Hippocampal formation (tissue), 2 donors: ENCODE measurements around the gene SIM1.

Source experiments
- DNase-seq, 2 donors: peaks; one replicate each; lab custom pipeline; 2025; lab: John Stamatoyannopoulos, UW

Gene SIM1, protein sequence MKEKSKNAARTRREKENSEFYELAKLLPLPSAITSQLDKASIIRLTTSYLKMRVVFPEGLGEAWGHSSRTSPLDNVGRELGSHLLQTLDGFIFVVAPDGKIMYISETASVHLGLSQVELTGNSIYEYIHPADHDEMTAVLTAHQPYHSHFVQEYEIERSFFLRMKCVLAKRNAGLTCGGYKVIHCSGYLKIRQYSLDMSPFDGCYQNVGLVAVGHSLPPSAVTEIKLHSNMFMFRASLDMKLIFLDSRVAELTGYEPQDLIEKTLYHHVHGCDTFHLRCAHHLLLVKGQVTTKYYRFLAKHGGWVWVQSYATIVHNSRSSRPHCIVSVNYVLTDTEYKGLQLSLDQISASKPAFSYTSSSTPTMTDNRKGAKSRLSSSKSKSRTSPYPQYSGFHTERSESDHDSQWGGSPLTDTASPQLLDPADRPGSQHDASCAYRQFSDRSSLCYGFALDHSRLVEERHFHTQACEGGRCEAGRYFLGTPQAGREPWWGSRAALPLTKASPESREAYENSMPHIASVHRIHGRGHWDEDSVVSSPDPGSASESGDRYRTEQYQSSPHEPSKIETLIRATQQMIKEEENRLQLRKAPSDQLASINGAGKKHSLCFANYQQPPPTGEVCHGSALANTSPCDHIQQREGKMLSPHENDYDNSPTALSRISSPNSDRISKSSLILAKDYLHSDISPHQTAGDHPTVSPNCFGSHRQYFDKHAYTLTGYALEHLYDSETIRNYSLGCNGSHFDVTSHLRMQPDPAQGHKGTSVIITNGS

DNA sequence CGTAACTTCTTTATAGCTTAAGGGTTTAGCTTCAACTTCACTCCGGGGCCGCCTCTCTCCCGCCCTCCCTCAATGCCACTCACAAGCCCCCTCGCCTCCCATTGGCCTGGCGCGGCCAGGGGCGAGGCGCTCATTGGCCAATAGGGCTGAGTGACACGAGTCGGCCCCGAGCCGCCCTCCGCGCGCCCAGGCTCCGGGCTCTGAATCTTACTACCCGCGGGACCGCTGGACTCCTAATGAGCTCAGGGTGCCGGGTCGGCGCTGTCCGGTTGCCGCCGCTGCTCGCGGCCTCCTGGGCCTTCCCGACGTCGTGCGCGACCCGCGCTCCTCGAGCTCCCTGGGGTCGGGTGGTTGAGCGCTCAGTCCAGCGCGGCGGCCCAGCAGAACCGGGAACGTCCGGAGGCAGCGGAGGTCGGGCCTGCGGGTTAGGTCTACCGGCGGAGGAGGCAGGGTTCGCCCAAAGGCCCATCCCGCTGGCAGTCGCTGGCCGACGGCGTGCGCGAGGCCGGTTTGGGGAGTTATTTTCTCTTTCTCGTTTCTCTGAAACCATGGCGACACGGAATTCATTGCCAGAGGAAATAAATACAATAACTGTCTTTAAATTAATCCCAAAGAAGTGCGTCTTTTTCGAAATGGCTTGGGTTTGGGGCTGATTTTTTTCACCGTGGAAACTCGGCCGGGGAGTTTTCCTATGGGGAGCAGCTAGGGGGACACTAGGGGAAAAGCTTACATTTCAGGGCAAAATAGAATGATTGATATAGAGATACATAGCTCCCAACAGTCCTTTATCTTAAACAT, at the start of gene SIM1:
Gene SIM1, minus strand, starts transcription at position 19 of the 798 bp plus-strand sequence. CDS start 1,453 bp downstream, outside the sequence.
- no peak for DNase-seq

DNA sequence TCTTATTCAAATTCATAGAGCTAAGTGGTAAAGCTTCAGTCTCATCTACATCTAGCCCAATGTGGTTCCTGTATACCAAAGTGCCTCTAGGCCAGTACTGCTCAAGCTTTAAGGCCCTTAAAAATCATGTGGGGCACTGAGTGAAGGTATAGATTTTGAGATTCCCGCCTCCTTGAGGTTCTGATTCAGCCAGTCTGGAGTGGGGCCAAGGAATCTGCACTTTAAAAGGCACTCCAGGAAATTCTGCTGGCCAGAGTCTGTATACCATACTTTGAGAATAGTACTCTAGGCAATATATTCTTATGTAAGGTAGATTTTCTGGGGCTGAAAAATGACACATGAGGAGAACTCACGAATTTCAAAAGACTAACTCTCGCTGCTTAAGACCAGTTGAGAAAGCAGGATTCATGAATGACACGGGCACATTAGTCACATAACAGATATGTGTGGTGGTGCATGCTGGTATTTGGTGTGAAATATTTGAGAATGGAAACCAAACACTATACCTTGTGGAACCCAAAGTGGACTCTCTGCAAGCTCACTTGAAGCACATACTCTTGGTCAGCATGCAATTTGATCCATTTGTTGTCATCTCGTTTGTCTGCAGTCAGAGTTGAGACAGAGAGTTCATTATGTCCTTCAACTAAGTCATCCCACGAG, 47.6 kb upstream of the SIM1 start:
- DNase-seq = no peak

DNA sequence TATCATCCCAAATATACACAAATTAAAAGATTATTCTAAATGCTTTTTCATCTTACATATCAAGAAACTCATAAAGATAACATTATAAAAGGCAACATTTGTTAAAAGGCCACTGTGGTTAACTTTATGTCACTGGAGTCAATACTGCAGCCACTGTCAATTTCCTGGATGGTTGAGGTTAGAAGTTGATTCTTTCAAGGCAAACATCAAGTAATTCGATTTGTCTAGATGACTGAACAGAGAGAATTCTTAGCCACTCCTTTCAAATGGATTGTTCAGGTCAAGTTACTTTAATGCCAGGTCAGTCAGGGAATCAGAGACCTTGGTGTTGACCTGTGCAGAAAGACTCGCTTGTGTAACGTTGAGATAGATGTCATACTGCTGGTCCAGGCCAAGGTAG, 44.4 kb upstream of the SIM1 start:
- DNase-seq = no peak

DNA sequence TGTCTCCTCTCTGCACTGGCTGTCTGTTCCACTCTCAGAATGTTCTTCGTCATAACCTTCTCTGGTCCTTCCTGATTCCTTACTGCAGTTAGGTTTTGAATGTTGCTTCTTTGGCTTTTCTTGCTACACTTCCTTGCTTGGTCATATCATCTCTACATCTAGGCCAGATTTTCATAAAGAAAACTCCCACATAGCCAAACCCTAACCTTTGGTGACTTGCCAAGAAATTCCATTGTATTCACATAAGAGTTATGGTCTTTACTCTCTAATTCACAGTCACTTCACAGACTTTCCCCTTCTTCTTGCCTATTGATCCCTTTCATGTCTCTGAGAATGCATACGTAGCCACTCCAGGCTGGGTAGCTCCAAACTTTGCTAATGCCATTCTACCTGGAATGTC, 41.9 kb upstream of the SIM1 start:
- no peak for DNase-seq

DNA sequence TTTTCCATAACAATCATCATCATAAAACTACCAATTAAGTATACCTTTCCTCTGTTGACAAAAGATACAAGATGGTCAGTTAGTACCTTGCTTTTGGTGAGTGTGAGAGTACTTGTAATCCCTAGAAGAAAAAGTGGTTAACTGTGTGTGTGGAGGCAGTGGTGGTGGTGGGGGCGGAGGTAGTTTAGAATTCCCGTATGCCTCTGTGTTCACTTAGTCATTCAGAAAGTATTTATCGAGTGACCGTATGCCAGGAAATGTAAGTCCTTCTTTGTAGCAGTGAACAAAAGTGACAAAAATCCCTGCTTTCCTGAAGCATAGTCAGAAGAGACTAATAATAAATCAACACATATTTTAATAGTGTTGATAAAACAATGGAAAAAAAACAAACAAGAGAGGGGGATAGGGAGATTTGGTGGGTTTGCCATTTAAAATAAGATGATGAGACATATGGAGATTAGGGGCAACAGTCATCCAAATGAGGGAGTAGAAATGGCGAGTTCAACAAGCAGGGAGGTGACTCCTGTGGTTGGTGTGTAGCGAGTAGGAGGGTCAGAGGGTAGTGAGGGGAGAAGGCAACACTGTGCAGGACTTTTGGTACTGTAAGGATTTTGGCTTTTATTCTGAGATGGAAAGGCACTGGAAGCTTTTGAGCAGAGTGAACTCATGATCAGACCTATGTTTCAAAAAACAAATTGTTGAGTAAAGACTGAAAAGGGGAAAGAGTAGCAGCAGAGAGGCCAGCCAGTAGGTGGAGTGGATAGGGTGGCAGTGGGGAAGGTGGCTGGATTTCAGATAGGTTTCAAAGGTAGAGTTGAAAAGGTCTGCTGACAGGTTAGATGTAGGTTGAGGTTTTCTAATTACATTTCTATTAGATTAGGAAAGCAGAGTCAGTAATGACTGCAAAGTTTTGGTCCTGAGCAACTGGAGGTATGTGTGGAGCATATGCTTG, 40.3 kb upstream of the SIM1 start:
- no peak for DNase-seq

DNA sequence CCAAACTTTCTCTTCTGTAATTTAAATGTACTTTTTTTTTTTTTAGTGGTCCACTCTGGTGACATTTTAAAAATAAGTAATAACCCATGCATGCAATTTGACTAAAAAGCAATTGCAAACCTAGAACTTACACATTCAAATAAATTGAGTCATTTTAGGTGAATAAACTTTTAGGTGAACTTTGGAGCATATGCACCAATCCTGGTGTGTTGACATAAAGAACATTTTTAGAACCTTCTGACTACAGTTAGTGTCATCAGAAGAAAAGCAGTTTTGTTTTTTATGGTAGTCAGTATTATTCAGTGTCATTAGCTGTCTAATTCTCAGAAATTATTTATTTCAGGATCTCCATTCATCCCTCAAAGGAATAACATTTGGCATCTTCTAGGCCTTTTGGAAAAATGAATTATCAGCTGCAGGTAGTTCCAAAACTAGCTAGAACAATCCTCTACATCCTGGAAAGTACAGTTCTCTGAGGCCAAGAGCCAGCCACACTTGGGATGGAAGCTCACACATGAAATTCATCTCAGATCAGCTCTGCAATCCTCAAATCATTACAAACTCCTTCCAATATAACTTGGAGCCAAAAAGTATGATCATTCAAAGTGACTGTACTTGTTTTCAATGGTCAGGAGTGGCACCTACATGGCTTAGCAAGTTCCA, 38.5 kb upstream of the SIM1 start:
- no peak for DNase-seq

DNA sequence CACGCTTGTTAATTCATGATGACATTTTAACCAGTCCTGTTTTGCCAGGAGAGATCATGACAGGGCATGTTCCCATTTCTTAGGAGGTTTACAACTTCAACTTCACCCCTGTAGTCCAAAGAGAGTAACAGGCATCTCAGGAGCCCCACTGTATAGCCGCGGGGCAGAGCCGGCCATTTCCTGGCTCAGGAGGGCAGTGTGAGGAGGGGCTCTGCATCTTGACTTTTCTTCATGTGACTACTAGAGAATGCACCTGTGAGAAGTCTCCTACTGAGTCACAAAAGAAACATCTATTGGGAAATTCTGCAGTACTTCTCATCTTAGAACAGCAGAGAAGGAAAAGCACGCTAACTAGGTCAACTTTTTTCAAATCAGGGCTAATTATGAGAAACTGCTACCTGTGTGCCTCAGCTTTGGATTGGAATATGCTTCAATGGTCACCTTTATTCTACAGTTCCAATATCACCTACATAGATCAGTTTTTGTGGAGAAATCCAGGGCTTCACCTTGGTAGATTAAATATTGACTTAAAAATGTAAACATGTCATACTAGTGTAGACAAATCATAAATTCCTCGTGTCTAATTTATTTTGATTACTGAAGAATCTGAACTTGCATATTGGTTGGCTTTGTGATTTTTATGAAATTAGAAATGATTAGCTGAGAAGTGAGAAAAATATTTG, 28.6 kb upstream of the SIM1 start:
- DNase-seq = no peak

DNA sequence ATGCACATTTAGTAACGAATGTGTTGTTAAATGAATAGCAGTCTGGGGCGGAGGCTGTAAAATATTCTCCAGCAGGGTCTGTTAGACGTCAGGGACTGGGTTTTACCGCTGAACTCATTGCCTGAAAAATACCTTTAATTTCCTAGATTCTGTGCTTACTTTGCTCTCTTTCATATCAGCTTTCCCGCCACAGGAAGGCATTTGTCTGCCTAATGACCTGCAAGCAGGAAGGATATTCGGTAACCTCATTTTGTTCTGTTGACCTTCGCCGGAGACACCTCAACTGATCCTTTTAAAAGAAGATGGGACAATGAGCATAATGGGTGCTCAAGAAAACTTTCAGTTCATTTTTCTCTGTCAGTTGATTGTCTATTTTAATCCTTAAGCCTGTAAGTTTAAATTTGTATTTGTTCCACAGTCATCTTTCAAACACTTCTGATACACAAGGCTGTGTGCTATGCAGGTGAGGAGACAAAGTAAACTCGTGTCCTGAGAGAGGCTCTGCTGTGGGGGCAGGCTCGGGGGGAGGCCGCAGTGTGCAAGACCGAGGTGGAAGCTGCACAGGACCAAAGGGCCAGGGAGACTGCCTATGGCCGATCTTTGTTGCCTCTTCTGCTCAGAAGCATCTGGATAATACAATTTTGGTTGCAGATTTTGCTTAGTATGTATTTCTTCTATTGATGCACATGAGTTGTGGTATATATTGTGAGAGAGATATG, 27.4 kb upstream of the SIM1 start:
- no peak for DNase-seq

DNA sequence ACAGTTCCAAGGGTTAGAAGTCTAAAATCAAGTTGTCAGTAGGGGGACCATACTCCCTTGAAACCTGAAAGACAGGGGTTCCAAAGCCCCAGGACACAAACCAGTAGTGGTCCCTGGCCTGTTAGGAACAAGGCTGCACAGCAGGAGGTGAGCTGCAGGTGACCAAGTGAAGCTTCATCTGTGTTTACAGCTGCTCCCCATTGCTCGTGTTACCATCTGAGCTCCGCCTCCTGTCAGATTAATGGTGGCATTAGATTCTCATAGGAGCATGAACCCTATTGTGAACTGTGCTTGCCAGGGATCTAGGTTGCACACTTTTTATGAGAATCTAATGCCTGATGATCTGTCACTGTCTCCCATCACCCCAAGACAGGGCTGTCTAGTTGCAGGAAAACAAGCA, 25.3 kb upstream of the SIM1 start:
- no peak for DNase-seq

DNA sequence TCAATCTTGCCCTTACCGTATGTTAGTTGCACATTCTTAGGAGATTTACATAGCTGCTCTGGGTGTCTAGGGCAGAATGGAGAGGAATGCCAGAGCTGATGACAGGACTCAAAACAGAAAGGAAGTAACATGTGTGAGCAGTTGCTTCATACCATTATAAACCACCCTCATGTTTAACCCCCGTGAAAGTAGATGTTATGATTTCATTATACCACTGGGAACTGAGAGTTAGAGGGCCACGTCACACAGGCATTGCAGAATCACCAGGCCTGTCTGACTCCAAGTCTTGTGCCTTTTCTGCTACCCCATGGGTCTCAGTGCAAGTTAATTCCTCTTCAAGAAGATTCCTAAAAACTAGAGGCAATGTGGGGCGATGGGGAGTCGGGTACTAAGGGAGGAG, 23.5 kb upstream of the SIM1 start:
- no peak for DNase-seq

DNA sequence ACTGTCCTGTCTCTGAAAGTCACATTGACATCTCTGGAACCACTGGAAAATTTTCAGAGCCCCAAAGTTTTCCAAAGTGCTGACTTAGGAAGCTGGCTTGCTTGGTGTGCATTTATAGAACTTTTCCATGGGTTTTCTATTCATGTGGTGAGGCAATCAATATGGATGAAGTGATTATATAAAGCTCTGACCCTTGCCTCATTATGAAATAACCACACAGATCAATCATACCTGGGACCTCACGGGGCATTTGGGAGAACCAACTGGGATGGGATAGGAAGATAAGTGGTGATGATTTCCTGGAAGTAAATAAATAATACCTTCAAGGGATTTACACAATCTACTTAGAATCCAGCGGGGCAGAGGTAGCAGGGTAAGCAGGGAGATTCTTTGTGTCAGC, 22.9 kb upstream of the SIM1 start:
- DNase-seq = no peak

DNA sequence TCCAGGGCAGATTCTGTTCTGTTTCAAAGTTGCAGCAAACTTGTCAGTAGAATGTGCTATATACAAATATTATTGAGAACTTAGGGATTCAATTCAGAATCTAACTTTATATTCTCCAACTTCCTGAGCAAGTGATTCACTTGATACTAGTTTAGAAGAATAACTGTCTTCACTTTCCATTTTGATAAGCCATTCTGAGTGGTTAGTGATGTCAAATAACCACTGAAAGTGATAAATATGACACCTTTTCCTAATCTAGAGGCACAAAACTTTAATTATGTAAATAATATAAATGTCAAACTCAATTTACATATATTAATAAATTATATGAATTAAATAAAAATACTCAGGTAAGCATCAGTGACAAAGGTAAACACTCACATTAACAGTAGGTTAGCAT, 20.5 kb upstream of the SIM1 start:
- no peak for DNase-seq

DNA sequence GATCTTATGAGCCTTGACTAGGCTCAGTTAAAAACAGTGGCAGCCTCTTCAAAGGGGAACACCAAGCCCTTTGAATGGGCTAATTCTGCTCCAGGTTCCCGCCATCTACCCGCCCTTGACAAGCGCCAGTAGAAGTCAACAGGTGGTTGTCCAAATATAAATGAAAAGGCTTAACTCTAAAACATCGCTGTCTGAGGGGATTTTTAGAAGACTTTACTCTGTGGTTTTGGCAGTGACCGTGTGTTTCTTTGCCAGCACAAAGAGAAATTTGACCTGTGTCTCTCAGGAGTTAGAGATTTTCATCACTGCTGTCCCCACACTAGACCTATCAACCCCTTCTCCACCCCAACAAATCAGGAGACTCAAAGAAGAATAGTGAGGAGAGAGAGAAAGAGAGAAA, 19.8 kb upstream of the SIM1 start:
- no peak for DNase-seq

DNA sequence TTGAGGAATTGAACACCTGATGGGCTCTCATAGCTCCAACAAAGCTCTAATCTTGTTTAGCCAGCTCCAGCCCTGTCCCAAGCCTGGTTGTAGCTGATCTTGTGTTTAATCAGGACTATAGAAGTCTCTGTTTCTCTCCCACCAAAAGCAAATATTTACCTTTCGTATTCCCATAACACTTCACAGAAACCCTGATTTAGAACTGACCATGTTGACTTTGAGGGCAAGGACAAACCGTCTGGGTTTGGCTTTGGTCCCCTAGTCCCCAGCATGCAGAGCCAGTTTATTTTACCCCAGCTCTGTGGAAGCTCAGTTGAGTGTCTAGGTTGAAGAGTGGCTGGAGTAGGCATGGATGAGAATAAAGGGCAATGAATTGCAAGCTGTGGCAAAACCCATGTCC, 18.0 kb upstream of the SIM1 start:
- no peak for DNase-seq

DNA sequence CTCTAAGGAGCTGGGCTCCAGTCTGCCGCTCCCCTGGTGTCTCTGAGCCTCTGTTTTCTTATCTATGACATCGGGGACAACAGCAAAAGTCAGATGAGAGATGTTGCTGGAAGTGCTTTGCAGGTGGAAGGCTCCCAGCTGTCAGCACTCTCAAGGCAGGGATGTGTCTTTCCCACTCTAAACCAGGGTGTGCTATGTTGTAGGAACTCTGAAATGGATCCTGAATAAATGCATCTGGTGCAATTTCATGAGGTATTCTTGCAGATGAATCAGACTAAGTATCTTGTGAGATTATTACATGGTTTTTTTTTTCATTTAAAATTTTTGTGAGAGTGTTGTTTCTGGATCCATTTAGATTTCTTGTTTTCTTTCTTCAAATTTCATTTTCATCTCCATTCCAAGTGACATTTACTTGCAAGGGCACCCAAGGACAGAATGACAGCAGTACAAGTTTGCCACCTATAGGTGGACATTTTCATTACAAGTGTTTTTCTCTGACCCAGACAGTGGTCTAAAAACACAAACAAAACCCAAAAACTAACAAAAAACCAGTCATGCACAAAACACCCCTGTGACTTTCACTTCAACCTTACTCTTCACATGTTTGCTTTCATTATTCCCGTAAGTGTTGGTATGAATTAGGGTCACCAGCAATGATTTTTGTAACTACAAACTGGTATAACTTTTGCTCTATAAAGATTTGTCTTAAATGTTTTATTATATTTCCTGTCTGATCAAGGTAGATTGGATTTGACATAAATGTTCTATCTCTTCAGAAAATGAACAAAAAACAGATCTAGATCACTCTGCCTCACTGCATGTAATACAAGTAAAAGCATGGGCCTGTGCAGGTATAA, 14.7 kb upstream of the SIM1 start:
- peak in 1 of 2 donors; percentile 47 for DNase-seq

DNA sequence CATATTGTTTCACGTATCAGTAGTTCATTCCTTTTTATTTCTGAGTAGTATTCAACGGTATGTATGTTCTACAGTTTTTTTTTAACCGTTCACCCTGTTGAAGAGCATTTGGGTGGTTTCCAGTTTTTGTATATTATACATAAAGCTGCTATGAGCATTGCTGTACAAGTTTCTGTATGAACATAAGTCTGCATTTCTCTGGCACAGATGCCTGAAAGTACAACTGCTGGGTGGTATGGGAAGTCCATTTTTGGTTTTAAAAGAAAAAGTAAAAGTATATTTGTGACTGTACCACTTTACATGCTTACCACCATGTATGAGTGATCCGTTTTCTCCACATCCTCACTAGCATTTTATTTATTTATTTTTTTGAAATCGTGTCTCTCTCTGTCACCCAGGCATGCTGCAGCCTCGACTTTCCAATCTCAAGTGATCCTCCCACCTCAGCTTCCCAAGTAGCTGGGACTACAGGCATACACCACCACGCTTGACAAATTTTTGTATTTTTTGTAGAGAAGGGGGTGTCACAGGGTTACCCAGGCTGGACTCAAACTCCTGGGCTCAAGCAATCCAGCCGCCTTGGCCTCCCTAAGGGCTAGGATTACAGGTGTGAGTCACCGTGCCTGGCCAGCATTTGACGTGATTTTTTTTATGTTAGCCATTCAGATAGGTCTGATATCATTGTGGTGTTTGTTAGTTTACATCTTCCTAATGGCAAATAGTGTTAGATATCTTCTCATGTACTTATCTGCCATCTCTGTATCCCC, 11.0 kb upstream of the SIM1 start:
- DNase-seq = no peak

DNA sequence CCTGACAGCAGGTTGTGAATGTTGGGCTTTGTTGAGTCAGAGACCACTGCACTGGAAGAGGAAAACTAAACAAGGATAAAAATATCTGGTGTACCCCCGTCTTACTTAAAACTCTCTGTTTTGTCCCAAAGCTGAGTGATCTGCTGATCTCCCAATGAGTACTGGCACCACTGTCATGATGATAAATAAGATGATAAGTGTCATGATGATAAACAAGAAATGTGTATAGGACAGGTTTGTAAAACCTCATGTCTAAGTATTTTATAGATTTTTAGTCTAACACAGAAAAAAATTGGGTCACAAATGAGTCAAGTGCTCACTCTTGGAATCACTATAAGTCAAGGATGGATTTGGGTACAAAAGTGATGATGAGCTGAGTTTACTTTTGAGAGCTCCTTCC, 8.5 kb upstream of the SIM1 start:
- no peak for DNase-seq
